H9 (cell line): ENCODE measurements around the gene RORC. TPM values are rescaled to one million over a fixed set of nuclear protein-coding genes. Genes with fewer than 3 reads are reported as not detected.

Experiments used
- DNase-seq: peaks from one replicate; pipeline ENCODE4 v3.0.0-alpha.2; 2017
- H2AFZ ChIP-seq: one replicate; pipeline ENCODE4 v1.6.1; 2013; ENCODE audit warnings: mild to moderate bottlenecking, low read length, control low read depth, moderate library complexity
- H2AK5ac ChIP-seq: 2 replicates; pipeline ENCODE4 v1.6.1; 2013; ENCODE audit warnings: low read length, control low read depth, mixed read lengths; ENCODE audit not compliant: insufficient read length
- H2BK120ac ChIP-seq: one replicate; pipeline ENCODE4 v1.6.1; 2013; ENCODE audit warnings: low read depth, mild to moderate bottlenecking, low read length, control low read depth, inconsistent platforms; ENCODE audit not compliant: poor library complexity, severe bottlenecking
- H2BK12ac ChIP-seq: 2 replicates; pipeline ENCODE4 v1.6.1; 2013; ENCODE audit warnings: low read length, control low read depth, mixed read lengths, low read depth; ENCODE audit not compliant: insufficient read length
- H2BK15ac ChIP-seq: 2 replicates; pipeline ENCODE4 v1.6.1; 2013; ENCODE audit warnings: low read depth, low read length, control low read depth
- H2BK20ac ChIP-seq: one replicate; pipeline ENCODE4 v1.6.1; 2013; ENCODE audit warnings: low read depth, mild to moderate bottlenecking, low read length, control low read depth, inconsistent platforms; ENCODE audit not compliant: poor library complexity, severe bottlenecking
- H2BK5ac ChIP-seq: 2 replicates; pipeline ENCODE4 v1.6.1; 2013; ENCODE audit warnings: low read length, control low read depth, mixed read lengths; ENCODE audit not compliant: insufficient read length
- H3K14ac ChIP-seq: 2 replicates; pipeline ENCODE4 v1.6.1; 2013; ENCODE audit warnings: low read length, control low read depth; ENCODE audit not compliant: insufficient read depth
- H3K18ac ChIP-seq: 2 replicates; pipeline ENCODE4 v1.6.1; 2013; ENCODE audit warnings: low read depth, mild to moderate bottlenecking, mixed read lengths, low read length, control low read depth; ENCODE audit not compliant: insufficient read length
- H3K23ac ChIP-seq: 2 replicates; pipeline ENCODE4 v1.6.1; 2013; ENCODE audit warnings: low read length, control low read depth, mixed read lengths, low read depth; ENCODE audit not compliant: insufficient read length
- H3K23me2 ChIP-seq: 2 replicates; pipeline ENCODE4 v1.6.1; 2013; ENCODE audit warnings: low read depth, mild to moderate bottlenecking, mixed read lengths, low read length, control low read depth; ENCODE audit not compliant: insufficient read length, poor library complexity, severe bottlenecking
- H3K27ac ChIP-seq: 2 replicates; pipeline ENCODE4 v1.5.1; 2013; ENCODE audit warnings: low read length, control low read depth, mixed read lengths, low read depth; ENCODE audit not compliant: insufficient read length
- H3K27me3 ChIP-seq: 2 replicates; pipeline ENCODE4 v1.6.1; 2013; ENCODE audit warnings: low read length, control low read depth, inconsistent platforms; ENCODE audit not compliant: insufficient read depth
- H3K4ac ChIP-seq: 2 replicates; pipeline ENCODE4 v1.6.1; 2013; ENCODE audit warnings: low read depth, mild to moderate bottlenecking, control low read depth, inconsistent platforms, low read length, moderate library complexity
- H3K4me1 ChIP-seq: 2 replicates; pipeline ENCODE4 v1.6.1; 2013; ENCODE audit warnings: low read length, control low read depth, inconsistent platforms; ENCODE audit not compliant: insufficient read depth
- H3K4me2 ChIP-seq: 2 replicates; pipeline ENCODE4 v1.6.1; 2013; ENCODE audit warnings: low read length, control low read depth, mixed read lengths; ENCODE audit not compliant: insufficient read length, insufficient read depth
- H3K56ac ChIP-seq: 2 replicates; pipeline ENCODE4 v1.6.1; 2013; ENCODE audit warnings: low read depth, mild to moderate bottlenecking, mixed read lengths, low read length, control low read depth; ENCODE audit not compliant: insufficient read length
- H3K79me1 ChIP-seq: 2 replicates; pipeline ENCODE4 v1.6.1; 2013; ENCODE audit warnings: low read depth, mild to moderate bottlenecking, moderate library complexity, low read length, control low read depth, inconsistent platforms; ENCODE audit not compliant: insufficient read depth, poor library complexity, severe bottlenecking
- H3K79me2 ChIP-seq: 2 replicates; pipeline ENCODE4 v1.6.1; 2013; ENCODE audit warnings: low read length, control low read depth, inconsistent platforms; ENCODE audit not compliant: insufficient read depth
- H3K9ac ChIP-seq: 2 replicates; pipeline ENCODE4 v1.6.1; 2013; ENCODE audit warnings: low read length, control low read depth, mixed read lengths; ENCODE audit not compliant: insufficient read length; ENCODE audit errors: extremely low read depth
- H3K9me3 ChIP-seq: one replicate; pipeline ENCODE4 v1.6.1; 2013; ENCODE audit warnings: low read depth, low read length, inconsistent platforms; ENCODE audit not compliant: control insufficient read depth
- H3T11ph ChIP-seq: one replicate; pipeline ENCODE4 v1.6.1; 2013; ENCODE audit warnings: mild to moderate bottlenecking, low read length, control low read depth, inconsistent platforms
- H4K20me1 ChIP-seq: one replicate; pipeline ENCODE4 v1.6.1; 2013; ENCODE audit not compliant: control insufficient read depth, insufficient read length, insufficient read depth
- H4K5ac ChIP-seq: 2 replicates; pipeline ENCODE4 v1.6.1; 2013; ENCODE audit warnings: low read depth, mild to moderate bottlenecking, mixed read lengths, low read length, control low read depth; ENCODE audit not compliant: insufficient read length
- H4K8ac ChIP-seq: replicated peaks from 2 replicates; pipeline ENCODE4 v1.6.1; 2013; ENCODE audit warnings: low read length, control low read depth, mixed read lengths, low read depth; ENCODE audit not compliant: insufficient read length
- H4K91ac ChIP-seq: 2 replicates; pipeline ENCODE4 v1.6.1; 2013; ENCODE audit warnings: low read depth, mild to moderate bottlenecking, moderate library complexity, mixed read lengths, low read length, control low read depth; ENCODE audit not compliant: insufficient read length
- H3K27ac Mint-ChIP-seq, 3 experiments: 2 replicates in 2 of 3; 3 replicates in 1 of 3; pipeline ENCODE4 v1.8.0; 2020 to 2021; ENCODE audit warnings: mixed read lengths in 3 of 3, mild to moderate bottlenecking in 1 of 3, moderate library complexity in 1 of 3
- H3K27me3 Mint-ChIP-seq: 2 replicates; pipeline ENCODE4 v1.8.0; 2021; ENCODE audit warnings: low read depth, mild to moderate bottlenecking, moderate library complexity, mixed read lengths
- H3K36me3 Mint-ChIP-seq, 3 experiments: 2 replicates in 2 of 3; 3 replicates in 1 of 3; pipeline ENCODE4 v1.8.0; 2020 to 2021; ENCODE audit warnings: low read depth in 3 of 3, mixed read lengths in 3 of 3; ENCODE audit not compliant: insufficient read depth in 1 of 3
- H3K4me1 Mint-ChIP-seq, 2 experiments: 2 replicates each; pipeline ENCODE4 v1.8.0; 2020; ENCODE audit warnings: mixed read lengths in 2 of 2
- H3K4me3 Mint-ChIP-seq, 2 experiments: 2 replicates in 1 of 2; 3 replicates in 1 of 2; pipeline ENCODE4 v1.8.0; 2020 to 2021; ENCODE audit warnings: mild to moderate bottlenecking in 2 of 2, mixed read lengths in 2 of 2, moderate library complexity in 1 of 2
- H3K9me3 Mint-ChIP-seq, 2 experiments: 2 replicates in 1 of 2; 3 replicates in 1 of 2; pipeline ENCODE4 v1.8.0; 2020; ENCODE audit warnings: mild to moderate bottlenecking in 2 of 2, mixed read lengths in 2 of 2, moderate library complexity in 1 of 2
- WGBS: extraction: QIAGEN DNeasy Blood & Tissue Kit; methylation state at CpG from one replicate; pipeline ENCODE4 v1.1.7; 2013; ENCODE audit warnings: missing lambda C conversion rate, low lambda C conversion rate, mixed read lengths; ENCODE audit not compliant: insufficient read length; ENCODE audit errors: extremely low coverage; 5-methylcytosine and 5-hydroxymethylcytosine counted together
- total RNA-seq: library from RNA; stranded (reverse); gene quantifications from 2 replicates; pipeline ENCODE4 v1.2.1, GENCODE V29; 2021
- TF ChIP-seq, protein P1 (sequence below): fragments of 200-600 bp; sonication (generic); conservative IDR thresholded peaks from 3 replicates; pipeline ENCODE4 v1.8.0; 2021; ENCODE audit warnings: antibody characterized with exemption, mild to moderate bottlenecking

Gene RORC
- total RNA-seq, 1 experiment from 2014 or later: 0.52 TPM

- Histone ChIP-seq H4K20me1 (no peaks in the 10 kb centered on the region), H3K4me2 (no peak overlapping the region), H2AFZ (no peak overlapping the region), H3K79me2 (no peaks in the 10 kb centered on the region), H3K18ac (no peak overlapping the region), H3K79me1 (no peaks in the 10 kb centered on the region), H3K23ac (no peak overlapping the region), H3T11ph (no peak overlapping the region), H2BK5ac (no peak overlapping the region), H4K8ac (no peak overlapping the region), H3K56ac (no peak overlapping the region), H2BK15ac (no peak overlapping the region), H3K14ac (no peak overlapping the region), H3K23me2 (no peaks in the 10 kb centered on the region), H4K91ac (no peak overlapping the region), H3K4ac (no peak overlapping the region), H3K9ac (no peak overlapping the region), H4K5ac (no peak overlapping the region), H2BK12ac (no peak overlapping the region), H3K27ac (no peak overlapping the region), H2BK120ac (no peak overlapping the region), H3K4me1 (no peaks in the 10 kb centered on the region), H2AK5ac (no peak overlapping the region), H3K9me3 (no peaks in the 10 kb centered on the region), H2BK20ac (no peak overlapping the region), H3K27me3 (no peaks in the 10 kb centered on the region)
- Mint-ChIP-seq H3K36me3 (no peaks in the 10 kb centered on the region), H3K9me3 (no peaks in the 10 kb centered on the region), H3K4me1 (peaks cover 16 to 21% of the 10 kb centered on the region in 2 experiments), H3K27me3 (peaks cover 4% of the 10 kb centered on the region), H3K4me3 (no peak overlapping the region), H3K27ac (no peak overlapping the region)
- WGBS: no CpG with 5 or more reads among the region's 2 CpGs
- TF ChIP-seq, protein P1, sequence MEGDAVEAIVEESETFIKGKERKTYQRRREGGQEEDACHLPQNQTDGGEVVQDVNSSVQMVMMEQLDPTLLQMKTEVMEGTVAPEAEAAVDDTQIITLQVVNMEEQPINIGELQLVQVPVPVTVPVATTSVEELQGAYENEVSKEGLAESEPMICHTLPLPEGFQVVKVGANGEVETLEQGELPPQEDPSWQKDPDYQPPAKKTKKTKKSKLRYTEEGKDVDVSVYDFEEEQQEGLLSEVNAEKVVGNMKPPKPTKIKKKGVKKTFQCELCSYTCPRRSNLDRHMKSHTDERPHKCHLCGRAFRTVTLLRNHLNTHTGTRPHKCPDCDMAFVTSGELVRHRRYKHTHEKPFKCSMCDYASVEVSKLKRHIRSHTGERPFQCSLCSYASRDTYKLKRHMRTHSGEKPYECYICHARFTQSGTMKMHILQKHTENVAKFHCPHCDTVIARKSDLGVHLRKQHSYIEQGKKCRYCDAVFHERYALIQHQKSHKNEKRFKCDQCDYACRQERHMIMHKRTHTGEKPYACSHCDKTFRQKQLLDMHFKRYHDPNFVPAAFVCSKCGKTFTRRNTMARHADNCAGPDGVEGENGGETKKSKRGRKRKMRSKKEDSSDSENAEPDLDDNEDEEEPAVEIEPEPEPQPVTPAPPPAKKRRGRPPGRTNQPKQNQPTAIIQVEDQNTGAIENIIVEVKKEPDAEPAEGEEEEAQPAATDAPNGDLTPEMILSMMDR: no peak
- no peak for DNase-seq
These were observed 10.7 kb downstream of the RORC start for GRCh38 chr1:151820940-151821339.
